Smooth muscle cell (in vitro differentiated cells): ENCODE results near the gene SLC51B. TPM values are rescaled to one million over a fixed set of nuclear protein-coding genes. Genes with fewer than 3 reads are reported as not detected.

Experiments
- DNase-seq: peaks from one replicate; lab custom pipeline; 2025; ENCODE audit not compliant: unreplicated experiment; lab: John Stamatoyannopoulos, UW
- H2AFZ ChIP-seq: fragments of 200-600 bp; sonication (generic); 2 replicates; pipeline ENCODE4 v1.6.0; 2016; ENCODE audit warnings: antibody characterized with exemption, low read depth, mild to moderate bottlenecking
- H3F3A ChIP-seq: fragments of 200-600 bp; sonication (generic); 2 replicates; pipeline ENCODE4 v1.6.0; 2017; ENCODE audit warnings: antibody characterized with exemption, low read depth
- H3K27ac ChIP-seq: fragments of 200-600 bp; sonication (generic); 2 replicates; pipeline ENCODE4 v1.5.1; 2016; ENCODE audit warnings: low read depth, mild to moderate bottlenecking
- H3K27me3 ChIP-seq: fragments of 200-600 bp; sonication (generic); 2 replicates; pipeline ENCODE4 v1.6.1; 2016; ENCODE audit warnings: low read depth, mild to moderate bottlenecking
- H3K36me3 ChIP-seq: fragments of 200-600 bp; sonication (generic); 2 replicates; pipeline ENCODE4 v1.5.1; 2016; ENCODE audit warnings: low read depth
- H3K4me1 ChIP-seq: fragments of 200-600 bp; sonication (generic); 2 replicates; pipeline ENCODE4 v1.5.1; 2016; ENCODE audit warnings: low read depth
- H3K4me2 ChIP-seq: fragments of 200-600 bp; sonication (generic); 2 replicates; pipeline ENCODE4 v1.6.0; 2016; ENCODE audit warnings: mild to moderate bottlenecking
- H3K4me3 ChIP-seq: fragments of 200-600 bp; sonication (generic); 2 replicates; pipeline ENCODE4 v1.5.1; 2016; ENCODE audit warnings: mild to moderate bottlenecking
- H3K79me2 ChIP-seq: fragments of 200-600 bp; sonication (generic); 2 replicates; pipeline ENCODE4 v1.6.0; 2016; ENCODE audit warnings: low read depth, mild to moderate bottlenecking
- H3K9ac ChIP-seq: fragments of 200-600 bp; sonication (generic); 2 replicates; pipeline ENCODE4 v1.6.0; 2016; ENCODE audit warnings: low read depth
- H3K9me3 ChIP-seq: fragments of 200-600 bp; sonication (generic); replicated peaks from 2 replicates; pipeline ENCODE4 v1.5.1; 2016; ENCODE audit warnings: low read depth
- H4K20me1 ChIP-seq: fragments of 200-600 bp; sonication (generic); 2 replicates; pipeline ENCODE4 v1.6.0; 2016; ENCODE audit warnings: low read depth
- WGBS: methylation state at CpG from one replicate; pipeline ENCODE4 v1.1.7; 2016; ENCODE audit warnings: low lambda C conversion rate; 5-methylcytosine and 5-hydroxymethylcytosine counted together
- polyA plus RNA-seq: library from polyadenylated mRNA; unstranded; fragments of >200 nt; fragmentation: Nextera tagmentation; extraction: Ambion mirVana; gene quantifications from 2 replicates; pipeline ENCODE4 v1.2.1, GENCODE V29; 2016
- total RNA-seq: library from RNA; depleted of rRNA; stranded (reverse); fragments of >200 nt; gene quantifications from 2 replicates; pipeline ENCODE4 v1.2.3, GENCODE V29; 2014
- TF ChIP-seq, protein P1 (sequence below): fragments of 200-600 bp; sonication (generic); IDR thresholded peaks from 2 replicates; pipeline ENCODE4 v1.5.1; 2017; ENCODE audit warnings: borderline replicate concordance, mild to moderate bottlenecking, antibody characterized with exemption; ENCODE audit not compliant: insufficient read depth, poor library complexity, severe bottlenecking

Gene SLC51B
- total and polyA plus RNA-seq, 2 experiments from 2014 or later = not detected

DNA sequence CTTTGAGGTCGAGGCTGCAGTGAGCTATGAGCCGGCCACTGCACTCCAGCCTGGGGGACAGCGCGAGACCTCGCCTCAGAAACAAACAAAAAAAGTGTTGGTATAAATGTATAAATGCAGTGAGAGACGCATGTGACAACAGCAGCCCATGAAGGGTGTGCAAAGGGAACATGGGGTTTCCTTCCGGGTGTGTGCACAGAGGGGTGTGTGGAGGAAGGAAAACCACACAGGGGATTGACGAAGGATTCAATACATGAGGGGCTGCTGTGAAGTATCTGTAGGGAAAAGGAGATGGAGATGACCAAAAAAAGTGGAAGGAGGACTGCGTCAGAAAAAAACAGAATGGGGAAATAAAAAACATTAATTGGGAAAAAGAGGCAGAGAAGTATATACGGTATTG, 16.8 kb upstream of the SLC51B start:
- Histone ChIP-seq H2AFZ (peak overlapping the region; percentile 81), H3K27me3 (no peaks in the 10 kb centered on the region), H4K20me1 (no peaks in the 10 kb centered on the region), H3K4me1 (peaks cover 13% of the 10 kb centered on the region), H3K27ac (no peak overlapping the region), H3K36me3 (no peaks in the 10 kb centered on the region), H3K4me2 (peak overlapping the region; percentile 94), H3K79me2 (peaks cover 13% of the 10 kb centered on the region), H3F3A (no peaks in the 10 kb centered on the region), H3K9me3 (no peaks in the 10 kb centered on the region), H3K9ac (no peak overlapping the region), H3K4me3 (peak overlapping the region; percentile 90)
- DNase-seq = no peak
- TF ChIP-seq, protein P1, sequence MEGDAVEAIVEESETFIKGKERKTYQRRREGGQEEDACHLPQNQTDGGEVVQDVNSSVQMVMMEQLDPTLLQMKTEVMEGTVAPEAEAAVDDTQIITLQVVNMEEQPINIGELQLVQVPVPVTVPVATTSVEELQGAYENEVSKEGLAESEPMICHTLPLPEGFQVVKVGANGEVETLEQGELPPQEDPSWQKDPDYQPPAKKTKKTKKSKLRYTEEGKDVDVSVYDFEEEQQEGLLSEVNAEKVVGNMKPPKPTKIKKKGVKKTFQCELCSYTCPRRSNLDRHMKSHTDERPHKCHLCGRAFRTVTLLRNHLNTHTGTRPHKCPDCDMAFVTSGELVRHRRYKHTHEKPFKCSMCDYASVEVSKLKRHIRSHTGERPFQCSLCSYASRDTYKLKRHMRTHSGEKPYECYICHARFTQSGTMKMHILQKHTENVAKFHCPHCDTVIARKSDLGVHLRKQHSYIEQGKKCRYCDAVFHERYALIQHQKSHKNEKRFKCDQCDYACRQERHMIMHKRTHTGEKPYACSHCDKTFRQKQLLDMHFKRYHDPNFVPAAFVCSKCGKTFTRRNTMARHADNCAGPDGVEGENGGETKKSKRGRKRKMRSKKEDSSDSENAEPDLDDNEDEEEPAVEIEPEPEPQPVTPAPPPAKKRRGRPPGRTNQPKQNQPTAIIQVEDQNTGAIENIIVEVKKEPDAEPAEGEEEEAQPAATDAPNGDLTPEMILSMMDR = no peak
- WGBS = 73% methylated on average over 10 of the region's 10 CpGs

DNA sequence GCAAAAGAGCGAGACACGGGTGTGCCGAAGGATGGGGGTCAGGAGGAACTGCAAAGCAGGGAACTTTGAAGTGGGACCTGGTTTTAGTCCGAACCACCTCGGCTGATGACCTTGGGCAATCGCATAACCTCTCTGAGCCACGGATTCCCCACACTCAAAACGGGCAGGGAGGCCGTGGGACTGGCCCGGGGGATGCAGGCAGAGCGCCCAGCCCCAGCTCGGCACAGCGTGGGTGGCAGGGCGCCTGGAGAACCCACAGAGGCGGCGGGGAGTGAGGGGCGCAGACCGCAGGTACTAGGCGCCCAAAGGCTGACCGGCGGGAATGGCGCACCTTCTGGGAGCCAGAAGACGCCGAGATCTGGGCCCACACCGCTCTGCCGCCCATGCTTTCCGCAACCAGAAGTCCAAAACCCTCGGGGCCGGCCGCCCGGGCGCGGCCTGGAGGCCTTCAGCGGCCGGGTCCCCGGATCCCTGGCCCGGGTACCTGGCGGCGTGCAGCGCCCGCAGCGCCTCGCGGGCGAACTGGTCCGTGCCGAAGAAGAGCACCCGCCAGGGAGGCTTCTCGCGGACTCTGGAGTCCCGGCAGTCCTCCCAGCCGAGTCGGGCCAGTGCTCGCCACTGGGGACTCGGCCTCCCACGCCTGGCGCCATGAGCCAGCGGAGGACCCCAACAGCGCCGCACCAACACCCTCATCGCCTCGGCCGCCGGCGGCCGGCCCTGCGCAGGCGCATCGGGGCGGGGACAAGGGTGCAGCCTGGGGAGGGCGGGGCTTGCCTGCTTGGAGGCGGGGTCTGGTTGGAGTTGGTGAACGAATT, 16.1 kb upstream of the SLC51B start, which contains the start of gene MTFMT:
Gene MTFMT, minus strand, starts transcription at position 719 of the 815 bp plus-strand sequence. Its CDS starts 26 bp downstream, at position 693.
- Histone ChIP-seq H4K20me1 (no peaks in the 10 kb centered on the region), H2AFZ (peak within 1 kb of the TSS; percentile 81), H3K4me3 (peak within 1 kb of the TSS; percentile 90), H3K27me3 (no peaks in the 10 kb centered on the region), H3F3A (no peaks in the 10 kb centered on the region), H3K79me2 (peaks cover 13% of the 10 kb centered on the region), H3K27ac (no peak within 1 kb of the TSS), H3K9me3 (no peaks in the 10 kb centered on the region), H3K36me3 (no peaks in the 10 kb centered on the region), H3K9ac (peak within 1 kb of the TSS; percentile 65), H3K4me2 (peak within 1 kb of the TSS; percentile 94), H3K4me1 (peaks cover 13% of the 10 kb centered on the region)
- TF ChIP-seq, protein P1 = no peak
- peak; percentile 70 for DNase-seq
- under 1% methylated on average over 49 of the region's 73 CpGs for WGBS

DNA sequence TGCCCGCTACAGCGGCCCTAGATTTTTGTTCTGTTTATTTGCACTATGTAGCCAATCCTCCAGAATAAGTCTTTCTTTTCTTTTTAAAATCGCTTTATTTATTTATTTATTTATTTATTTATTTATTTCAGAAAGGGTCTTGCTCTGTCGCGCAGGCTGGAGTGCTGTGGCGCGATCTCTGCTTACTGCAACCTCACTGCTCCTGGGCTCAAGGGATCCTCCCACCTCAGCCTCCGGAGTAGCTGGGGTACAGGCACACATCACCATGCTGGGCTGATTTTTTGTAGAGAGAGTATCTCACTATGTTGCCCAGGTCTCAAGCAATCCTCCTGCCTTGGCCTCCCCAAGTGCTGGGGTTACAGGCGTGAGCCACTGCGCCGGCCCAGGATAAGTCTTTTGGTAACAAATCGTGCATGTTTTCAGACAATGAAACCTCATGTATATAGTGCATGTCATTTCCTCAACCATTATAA, 15.4 kb upstream of the SLC51B start:
- 65% methylated on average over 12 of the region's 12 CpGs for WGBS
- no peak overlapping the region for H3K27ac ChIP-seq
- no peak overlapping the region for H2AFZ ChIP-seq
- H4K20me1 ChIP-seq = no peaks in the 10 kb centered on the region
- peaks cover 13% of the 10 kb centered on the region for H3K79me2 ChIP-seq
- H3K9ac ChIP-seq = no peak overlapping the region
- no peaks in the 10 kb centered on the region for H3K9me3 ChIP-seq
- no peaks in the 10 kb centered on the region for H3F3A ChIP-seq
- H3K4me2 ChIP-seq = peak overlapping the region; percentile 94
- TF ChIP-seq, protein P1 = no peak
- DNase-seq = no peak
- H3K27me3 ChIP-seq = no peaks in the 10 kb centered on the region
- no peaks in the 10 kb centered on the region for H3K36me3 ChIP-seq
- peaks cover 13% of the 10 kb centered on the region for H3K4me1 ChIP-seq
- H3K4me3 ChIP-seq = peak overlapping the region; percentile 90
